Measurements from ENCODE around the gene CCDC33.

The CCDC33 gene

GRCh38 chr15:74291101-74292071, 55.3 kb downstream of the CCDC33 start:
- peak; percentile 37 to 44 for DNase-seq

GRCh38 chr15:74293021-74293810, 57.1 kb downstream of the CCDC33 start:
- DNase-seq: no peak

GRCh38 chr15:74294010-74294409, 57.9 kb downstream of the CCDC33 start:
- no peak for DNase-seq

- no peak for DNase-seq
These were observed 59.7 kb downstream of the CCDC33 start for GRCh38 chr15:74295800-74296199.

- DNase-seq: no peak
These were observed 61.8 kb downstream of the CCDC33 start for GRCh38 chr15:74297887-74298286.

GRCh38 chr15:74300057-74300795, 64.1 kb downstream of the CCDC33 start:
- DNase-seq: no peak

GRCh38 chr15:74301583-74302361, 65.6 kb downstream of the CCDC33 start:
- no peak for DNase-seq

GRCh38 chr15:74302821-74303359, 66.8 kb downstream of the CCDC33 start:
- DNase-seq: peak; percentile 17 to 22

GRCh38 chr15:74303741-74304309, 67.7 kb downstream of the CCDC33 start:
- DNase-seq: no peak

GRCh38 chr15:74304431-74304830, 68.3 kb downstream of the CCDC33 start:
- no peak for DNase-seq

GRCh38 chr15:74305687-74306086, 69.6 kb downstream of the CCDC33 start:
- no peak for DNase-seq

GRCh38 chr15:74306781-74307217, 70.7 kb downstream of the CCDC33 start:
- no peak for DNase-seq

- no peak for DNase-seq
These were observed 72.0 kb downstream of the CCDC33 start for GRCh38 chr15:74307827-74308811.

GRCh38 chr15:74311734-74312444, 75.8 kb downstream of the CCDC33 start:
- DNase-seq: no peak

- no peak for DNase-seq
These were observed 76.4 kb downstream of the CCDC33 start for GRCh38 chr15:74312445-74313007.

GRCh38 chr15:74313889-74314288, 77.8 kb downstream of the CCDC33 start:
- no peak for DNase-seq

GRCh38 chr15:74314795-74315438, 78.8 kb downstream of the CCDC33 start:
- DNase-seq: no peak

- DNase-seq: no peak
These were observed 79.5 kb downstream of the CCDC33 start for GRCh38 chr15:74315626-74316025.

GRCh38 chr15:74316141-74316540, 80.0 kb downstream of the CCDC33 start:
- no peak for DNase-seq

Measured in activated CD4-positive, alpha-beta T cell treated with anti-CD3 and anti-CD28 coated beads, Interleukin-2, amount 50 U/mL, for 4 hours (primary cell).